HUES48 (cell line): Measurements from ENCODE around the gene ACSBG1.

Source experiments
- H3K27ac ChIP-seq: one replicate; pipeline ENCODE4 v1.7.0; 2013; ENCODE audit warnings: low read depth, low read length, inconsistent platforms
- H3K27me3 ChIP-seq: 2 replicates; pipeline ENCODE4 v1.6.1; 2013; ENCODE audit warnings: mild to moderate bottlenecking, low read length; ENCODE audit not compliant: control insufficient read depth, insufficient read depth
- H3K36me3 ChIP-seq: 2 replicates; pipeline ENCODE4 v1.6.1; 2013; ENCODE audit warnings: low read length; ENCODE audit not compliant: control insufficient read depth, insufficient read depth
- H3K4me1 ChIP-seq: 2 replicates; pipeline ENCODE4 v1.6.1; 2013; ENCODE audit warnings: mild to moderate bottlenecking, low read length; ENCODE audit not compliant: control insufficient read depth, insufficient read depth
- H3K4me3 ChIP-seq: 2 replicates; pipeline ENCODE4 v1.5.1; 2013; ENCODE audit warnings: mild to moderate bottlenecking, low read depth, low read length
- H3K9ac ChIP-seq: 2 replicates; pipeline ENCODE4 v1.6.1; 2013; ENCODE audit warnings: mild to moderate bottlenecking, low read depth, low read length, moderate library complexity
- H3K9me3 ChIP-seq: 2 replicates; pipeline ENCODE4 v1.6.1; 2013; ENCODE audit warnings: low read length; ENCODE audit not compliant: control insufficient read depth, insufficient read depth

Gene ACSBG1

DNA sequence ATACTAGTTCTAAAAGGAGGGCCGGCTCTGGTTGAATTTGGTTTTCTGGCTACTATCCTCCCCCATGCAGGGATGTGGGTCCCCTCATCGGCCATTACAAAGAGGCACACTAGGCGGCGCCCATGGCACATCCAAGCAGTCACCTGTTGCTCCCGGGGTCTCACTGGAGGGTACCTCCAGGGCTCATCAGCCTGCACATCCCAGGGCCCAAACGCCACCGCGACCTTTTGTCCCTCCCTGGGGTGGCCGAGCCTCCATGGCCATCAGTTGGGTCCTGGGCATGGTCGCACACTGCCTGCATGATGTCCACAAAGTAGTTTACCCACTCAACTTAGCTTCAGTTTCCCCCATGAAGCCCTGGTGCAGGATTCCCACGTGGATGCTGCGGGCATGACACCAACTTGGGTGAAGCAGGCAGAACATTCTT lies 56.9 kb downstream of the ACSBG1 start:
- Histone ChIP-seq H3K9ac (no peak overlapping the region), H3K4me1 (no peaks in the 10 kb centered on the region), H3K27ac (no peak overlapping the region), H3K4me3 (no peak overlapping the region), H3K27me3 (no peaks in the 10 kb centered on the region), H3K36me3 (0 out of 2 replicates have a peak, but pooled peaks cover 3% of the 10 kb centered on the region), H3K9me3 (no peaks in the 10 kb centered on the region)

DNA sequence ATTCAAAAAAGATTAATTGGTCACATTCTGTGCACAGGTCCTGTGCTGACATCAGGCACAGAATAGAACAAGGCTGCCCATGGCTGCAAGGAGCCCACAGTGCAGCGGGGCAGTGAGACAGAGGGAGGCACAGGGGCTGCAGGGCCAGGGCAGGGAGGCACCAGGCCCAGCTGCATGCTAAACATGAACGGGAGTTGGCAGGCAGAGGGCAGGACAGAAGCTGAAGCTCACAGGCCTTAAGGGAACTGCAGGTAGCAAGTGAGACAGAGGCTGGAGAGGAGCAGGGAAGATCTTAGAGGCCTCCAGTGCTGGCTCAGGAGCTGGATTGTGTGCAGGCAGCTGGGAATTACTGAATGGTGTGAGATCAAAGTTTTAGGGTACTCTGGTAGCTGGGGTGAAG lies 59.0 kb downstream of the ACSBG1 start:
- Histone ChIP-seq H3K36me3 (peaks cover 21% of the 10 kb centered on the region), H3K9ac (no peak overlapping the region), H3K9me3 (no peaks in the 10 kb centered on the region), H3K27ac (no peak overlapping the region), H3K4me3 (no peak overlapping the region), H3K27me3 (no peaks in the 10 kb centered on the region), H3K4me1 (no peaks in the 10 kb centered on the region)

DNA sequence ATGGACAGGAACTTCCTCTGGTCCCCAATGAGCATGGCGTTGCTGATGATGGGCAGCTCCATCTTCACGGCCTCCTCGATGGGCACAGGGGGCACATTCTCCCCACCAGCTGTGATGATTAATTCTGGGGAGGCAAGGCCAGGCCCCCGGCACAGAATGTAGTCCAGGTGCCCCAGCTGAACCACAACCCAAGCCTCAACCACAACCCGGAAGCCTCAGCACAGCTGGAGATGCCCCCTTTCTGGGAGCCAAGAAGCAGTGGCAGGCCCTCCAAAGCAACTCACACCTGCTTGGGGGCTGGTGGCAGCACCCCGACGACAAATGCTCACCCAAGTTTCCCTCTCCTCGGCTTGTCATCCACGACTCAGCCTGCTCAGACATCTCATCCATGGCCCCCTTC lies 60.0 kb downstream of the ACSBG1 start:
- no peaks in the 10 kb centered on the region for H3K9me3 ChIP-seq
- no peak overlapping the region for H3K9ac ChIP-seq
- no peak overlapping the region for H3K27ac ChIP-seq
- H3K36me3 ChIP-seq: peaks cover 28% of the 10 kb centered on the region
- no peaks in the 10 kb centered on the region for H3K27me3 ChIP-seq
- no peaks in the 10 kb centered on the region for H3K4me1 ChIP-seq
- H3K4me3 ChIP-seq: no peak overlapping the region

DNA sequence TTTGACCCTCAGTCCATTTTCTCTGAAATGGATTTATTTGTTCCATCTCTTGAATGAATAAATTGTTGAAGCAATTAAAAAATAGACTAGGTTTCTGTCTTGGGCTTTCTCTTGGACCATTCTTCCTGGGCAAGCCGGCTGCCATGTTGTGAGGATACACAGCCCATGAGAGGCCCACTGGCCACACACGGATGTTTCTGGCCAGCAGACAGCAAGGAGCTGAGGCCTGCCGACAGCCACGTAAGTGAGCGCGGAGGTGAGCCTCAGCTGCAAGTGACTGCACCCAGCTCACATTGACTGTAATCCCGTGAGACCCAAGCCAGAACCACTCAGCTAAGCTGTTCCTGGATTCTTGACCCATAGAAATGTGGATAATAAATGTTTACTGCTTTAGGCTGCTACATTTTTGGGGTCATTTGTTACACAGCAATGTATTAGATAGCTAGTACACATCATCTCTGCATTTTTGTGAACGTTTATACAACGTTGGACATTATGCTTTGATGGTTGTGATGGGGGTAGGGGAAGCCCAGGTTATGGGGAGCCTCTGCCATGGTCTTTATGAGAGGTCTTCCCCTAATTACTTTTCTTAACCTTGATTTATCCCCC lies 62.4 kb downstream of the ACSBG1 start:
- Histone ChIP-seq H3K27ac (no peak overlapping the region), H3K36me3 (peaks cover 52% of the 10 kb centered on the region), H3K4me1 (no peaks in the 10 kb centered on the region), H3K4me3 (no peak overlapping the region), H3K9me3 (no peaks in the 10 kb centered on the region), H3K27me3 (no peaks in the 10 kb centered on the region), H3K9ac (no peak overlapping the region)

DNA sequence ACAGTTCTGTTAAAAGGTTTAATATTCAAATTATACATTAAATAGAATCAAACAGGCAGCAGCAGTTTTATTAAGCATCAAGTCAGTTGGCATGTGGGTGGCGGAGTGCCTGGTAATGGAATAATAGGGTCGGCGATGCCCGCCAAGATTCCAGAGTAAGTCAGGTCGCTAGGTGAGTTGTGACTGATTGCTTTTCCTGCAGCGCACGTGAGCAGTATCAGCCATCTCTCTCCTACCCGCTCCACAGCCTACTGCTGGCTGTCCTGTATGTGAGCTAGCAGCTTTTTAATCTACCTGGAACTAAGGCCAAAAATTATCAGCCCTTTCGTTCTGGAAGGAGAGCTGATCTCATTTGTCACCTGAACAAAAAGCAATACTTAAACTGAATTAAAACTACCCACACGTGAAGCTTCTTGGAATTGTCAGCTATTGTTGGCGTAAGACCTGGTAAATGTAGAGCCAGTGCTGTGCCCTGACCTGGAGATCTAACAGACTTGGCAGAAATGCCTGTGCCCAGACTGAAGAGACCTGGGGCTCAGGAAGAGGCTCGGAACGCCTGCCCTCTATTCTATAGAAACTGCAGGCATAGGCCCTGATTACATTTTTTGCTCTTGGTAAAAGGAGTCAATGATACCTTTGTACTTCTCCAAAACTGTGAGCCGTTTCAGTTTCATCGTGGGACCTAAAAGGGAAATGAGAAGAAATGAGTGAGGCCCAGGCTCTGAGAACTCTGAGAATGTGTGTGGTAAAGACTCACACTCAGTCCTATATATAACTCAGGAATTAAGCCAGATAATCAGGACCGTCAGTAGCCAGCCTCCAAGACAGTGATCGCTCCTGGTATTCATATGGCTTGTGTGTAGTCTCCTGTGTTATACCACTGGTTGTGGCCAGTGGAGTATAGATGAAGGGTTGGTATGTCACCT lies 63.3 kb downstream of the ACSBG1 start:
- Histone ChIP-seq H3K27ac (no peak overlapping the region), H3K9me3 (no peaks in the 10 kb centered on the region), H3K36me3 (peaks cover 61% of the 10 kb centered on the region), H3K9ac (no peak overlapping the region), H3K27me3 (no peaks in the 10 kb centered on the region), H3K4me3 (no peak overlapping the region), H3K4me1 (no peaks in the 10 kb centered on the region)

DNA sequence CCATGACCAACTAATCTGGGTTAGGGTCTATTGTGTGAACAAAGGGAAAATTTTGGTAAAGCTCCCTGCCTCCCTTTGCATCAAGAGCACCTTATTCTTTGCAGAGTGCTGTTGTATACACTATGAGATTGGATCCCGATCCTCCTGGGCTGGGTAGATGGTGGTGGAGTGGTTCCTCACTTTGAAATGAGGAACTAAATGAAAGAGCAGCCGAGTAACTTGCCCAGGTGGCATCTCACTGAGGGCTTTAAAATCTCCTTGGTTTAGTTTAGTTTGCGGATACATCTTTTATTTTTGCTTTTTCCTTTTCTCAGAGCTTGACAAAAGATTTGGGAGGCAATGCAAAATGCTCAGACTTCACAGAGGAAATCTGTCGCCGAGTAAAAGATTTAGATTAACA lies 65.8 kb downstream of the ACSBG1 start:
- H3K27ac ChIP-seq: no peak overlapping the region
- H3K9ac ChIP-seq: no peak overlapping the region
- H3K4me1 ChIP-seq: no peaks in the 10 kb centered on the region
- H3K9me3 ChIP-seq: no peaks in the 10 kb centered on the region
- no peaks in the 10 kb centered on the region for H3K27me3 ChIP-seq
- no peak overlapping the region for H3K4me3 ChIP-seq
- H3K36me3 ChIP-seq: peaks cover 82% of the 10 kb centered on the region

DNA sequence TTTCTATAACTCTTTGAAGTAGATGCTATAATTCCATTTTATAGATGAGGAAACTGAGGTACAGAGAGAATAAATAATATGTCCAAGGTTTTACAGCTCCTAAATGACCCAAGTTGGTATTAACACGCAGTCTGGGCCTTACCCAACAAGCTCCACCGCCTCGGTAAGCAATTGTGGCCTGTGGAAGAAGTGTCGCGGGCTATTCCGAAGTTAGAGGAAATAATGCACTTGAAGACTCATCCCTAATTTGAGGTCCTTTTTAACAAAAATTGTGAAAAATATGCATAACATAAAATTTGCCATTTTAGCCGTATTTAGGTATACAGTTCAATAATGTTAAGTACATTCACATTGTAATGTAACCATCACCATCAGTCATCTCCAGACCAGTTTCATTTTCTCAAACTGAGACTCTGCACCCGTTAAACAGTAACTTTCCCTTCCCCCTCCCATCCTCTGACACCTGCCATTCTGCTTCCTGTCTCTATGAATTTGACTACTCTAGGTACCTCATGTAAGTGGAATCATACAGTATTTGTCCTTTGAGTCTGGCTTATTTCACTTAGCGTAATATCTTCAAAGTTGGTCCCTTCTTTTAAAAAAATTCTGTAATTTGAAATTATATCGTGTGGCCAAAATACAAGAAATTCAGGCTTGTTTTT lies 67.0 kb downstream of the ACSBG1 start:
- Histone ChIP-seq H3K36me3 (peaks cover 89% of the 10 kb centered on the region), H3K27ac (no peak overlapping the region), H3K9me3 (no peaks in the 10 kb centered on the region), H3K27me3 (no peaks in the 10 kb centered on the region), H3K4me3 (no peak overlapping the region), H3K4me1 (no peaks in the 10 kb centered on the region), H3K9ac (no peak overlapping the region)

DNA sequence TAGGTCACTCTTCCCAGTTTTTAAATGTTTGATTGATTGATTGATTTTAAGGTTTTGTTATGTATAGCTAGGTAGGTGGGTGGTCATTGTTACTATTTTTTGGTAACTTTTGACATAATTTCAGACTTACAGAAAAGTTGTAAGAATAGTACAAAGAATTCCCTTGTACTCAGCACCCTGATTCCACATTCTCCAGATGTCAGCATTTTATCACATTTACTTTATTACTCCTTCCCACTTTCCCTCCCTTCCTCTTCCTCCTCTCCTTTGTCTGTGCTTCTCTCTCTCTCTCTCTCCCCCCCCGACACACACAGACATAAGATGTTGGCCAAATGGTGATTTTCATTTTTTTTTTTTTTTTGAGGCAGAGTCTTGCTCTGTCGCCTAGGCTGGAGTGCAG lies 70.4 kb downstream of the ACSBG1 start:
- Histone ChIP-seq H3K4me3 (no peak overlapping the region), H3K9me3 (no peaks in the 10 kb centered on the region), H3K36me3 (peaks cover 88% of the 10 kb centered on the region), H3K27ac (no peak overlapping the region), H3K27me3 (no peaks in the 10 kb centered on the region), H3K4me1 (no peaks in the 10 kb centered on the region), H3K9ac (no peak overlapping the region)

DNA sequence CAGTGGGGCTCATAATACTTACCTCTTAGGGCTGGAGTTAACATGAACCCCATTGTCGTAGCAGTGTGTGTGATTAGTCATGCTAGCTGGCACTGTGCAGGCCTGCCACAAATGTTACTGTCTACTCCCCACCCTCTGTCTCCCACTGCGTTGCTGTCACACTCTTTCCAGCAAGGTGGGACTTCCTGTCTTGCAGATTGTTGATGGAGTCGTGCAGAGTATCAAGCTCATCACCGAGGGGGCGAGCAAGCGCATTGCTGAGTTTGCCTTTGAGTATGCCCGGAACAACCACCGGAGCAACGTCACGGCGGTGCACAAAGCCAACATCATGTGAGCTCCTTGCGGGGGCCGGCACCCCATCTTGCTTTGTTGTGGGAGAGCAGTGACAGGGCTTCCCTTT lies 72.3 kb downstream of the ACSBG1 start:
- peaks cover 11% of the 10 kb centered on the region for H3K4me1 ChIP-seq
- no peaks in the 10 kb centered on the region for H3K9me3 ChIP-seq
- peaks cover 68% of the 10 kb centered on the region for H3K36me3 ChIP-seq
- no peak overlapping the region for H3K4me3 ChIP-seq
- no peak overlapping the region for H3K9ac ChIP-seq
- H3K27ac ChIP-seq: no peak overlapping the region
- no peaks in the 10 kb centered on the region for H3K27me3 ChIP-seq

DNA sequence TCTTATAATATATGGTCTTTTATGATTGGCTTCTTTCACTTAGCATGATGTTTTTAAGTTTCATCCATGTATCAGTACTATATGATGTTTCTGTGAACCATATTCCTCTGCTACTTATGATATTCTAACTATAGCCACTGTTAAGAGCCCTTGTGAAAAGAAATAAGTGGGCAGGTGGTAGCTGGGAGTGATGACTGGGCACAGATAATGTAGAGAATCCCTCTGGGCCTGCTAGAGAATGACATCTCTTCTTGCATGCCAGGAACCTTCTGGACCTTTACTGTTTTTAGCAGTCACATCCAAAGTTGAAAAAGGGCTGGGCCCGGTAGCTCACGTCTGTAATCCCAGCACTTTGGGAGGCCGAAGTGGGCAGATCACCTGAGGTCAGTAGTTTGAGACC lies 75.0 kb downstream of the ACSBG1 start:
- Histone ChIP-seq H3K36me3 (peaks cover 43% of the 10 kb centered on the region), H3K9ac (no peak overlapping the region), H3K4me1 (peaks cover 32% of the 10 kb centered on the region), H3K27me3 (no peaks in the 10 kb centered on the region), H3K4me3 (no peak overlapping the region), H3K27ac (no peak overlapping the region), H3K9me3 (no peaks in the 10 kb centered on the region)

DNA sequence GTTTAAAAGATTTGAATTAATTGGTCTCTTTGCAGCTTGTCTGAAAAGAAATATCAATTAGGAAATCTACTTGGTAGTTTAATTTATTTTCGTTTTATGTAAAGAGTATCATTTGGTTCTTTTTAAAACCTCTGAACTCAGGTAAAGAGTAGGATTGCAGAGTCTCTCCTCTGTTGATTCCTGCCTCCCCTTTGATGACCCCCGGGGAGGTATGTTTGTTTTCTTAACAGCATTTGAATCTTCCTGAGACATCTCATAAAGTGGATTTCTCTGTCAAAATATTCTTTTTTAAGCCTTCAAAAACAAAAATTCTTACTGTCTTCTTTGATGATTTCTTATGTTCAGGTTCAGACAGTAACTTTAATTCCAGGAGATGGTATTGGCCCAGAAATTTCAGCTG lies 77.2 kb downstream of the ACSBG1 start:
- no peaks in the 10 kb centered on the region for H3K9me3 ChIP-seq
- H3K4me3 ChIP-seq: peak overlapping the region; percentile 40
- H3K27ac ChIP-seq: peak overlapping the region; percentile 91
- peaks cover 32% of the 10 kb centered on the region for H3K4me1 ChIP-seq
- peak overlapping the region; percentile 12; the same call in 1 of the 2 replicates for H3K9ac ChIP-seq
- H3K27me3 ChIP-seq: no peaks in the 10 kb centered on the region
- peaks cover 27% of the 10 kb centered on the region for H3K36me3 ChIP-seq
